Endothelial cell of umbilical vein (primary cell): ENCODE results near the gene RNASE7. TPM values are rescaled to one million over a fixed set of nuclear protein-coding genes. Genes with fewer than 3 reads are reported as not detected.

ENCODE experiments used
- BruUV-seq: library from RNA; stranded (reverse); fragments of 400-500 nt; replicated peaks from 2 replicates; lab custom pipeline; 2021; lab: Mats Ljungman, UMichigan
- CTCF ChIA-PET: fragments of 300-600, 350-600 bp; sonication (Branson Sonifier 250); formaldehyde crosslinking; loops from one replicate; lab custom pipeline; 2021; ENCODE audit warnings: antibody characterized with exemption, inconsistent platforms; lab: Charles Lee
- POLR2A ChIA-PET: fragments of 300-600, 350-600 bp; sonication (Branson Sonifier 250); formaldehyde crosslinking; loops from one replicate; lab custom pipeline; 2021; ENCODE audit warnings: antibody characterized with exemption, inconsistent platforms; lab: Charles Lee
- DNase-seq: peaks from one replicate; pipeline ENCODE4 v3.0.0-alpha.2; 2011; ENCODE audit warnings: low read depth, low spot score
- FAIRE-seq: peaks from 2 replicates; lab custom pipeline; 2011; peaks lifted over from hg19 to GRCh38; lab: Jason Lieb, UNC
- H2AFZ ChIP-seq: 2 replicates; pipeline ENCODE4 v1.6.0; 2012; ENCODE audit warnings: low read depth, low read length, control low read depth, inconsistent platforms
- H3K27ac ChIP-seq: 2 replicates; pipeline ENCODE4 v1.5.1; 2011; ENCODE audit warnings: low read depth, mild to moderate bottlenecking, control low read depth, low read length, moderate library complexity; ENCODE audit not compliant: insufficient read depth
- H3K27me3 ChIP-seq, 2 experiments: 2 replicates each; pipeline versions ENCODE4 v1.6.0 to v1.6.1; 2011; ENCODE audit warnings: low read length in 2 of 2, mixed read lengths in 1 of 2; ENCODE audit not compliant: control insufficient read depth in 2 of 2, insufficient read depth in 2 of 2
- H3K36me3 ChIP-seq, 2 experiments: 2 replicates in 1 of 2; 3 replicates in 1 of 2; pipeline ENCODE4 v1.5.1; 2011; ENCODE audit warnings: low read length in 2 of 2, mild to moderate bottlenecking in 1 of 2, moderate library complexity in 1 of 2; ENCODE audit not compliant: control insufficient read depth in 2 of 2, insufficient read depth in 2 of 2; ENCODE audit errors: extremely low read depth in 1 of 2
- H3K4me1 ChIP-seq: 3 replicates; pipeline ENCODE4 v1.5.1; 2011; ENCODE audit warnings: mild to moderate bottlenecking, low read length; ENCODE audit not compliant: control insufficient read depth, insufficient read depth; ENCODE audit errors: extremely low read depth
- H3K4me2 ChIP-seq: 2 replicates; pipeline ENCODE4 v1.6.1; 2011; ENCODE audit warnings: low read length, control low read depth, mixed read lengths; ENCODE audit not compliant: insufficient read depth
- H3K4me3 ChIP-seq, 3 experiments: fragments of 200-600 bp in 1 of 3; sonication (generic), shearing (Covaris generic) in 1 of 3; replicated peaks in 1 of 3; 2 replicates each; pipeline ENCODE4 v1.5.1; 2011 to 2016; ENCODE audit warnings: control low read depth in 3 of 3, low read length in 3 of 3, mild to moderate bottlenecking in 2 of 3, inconsistent platforms in 1 of 3, low read depth in 1 of 3, moderate library complexity in 1 of 3; ENCODE audit not compliant: insufficient read depth in 1 of 3
- H3K79me2 ChIP-seq: 2 replicates; pipeline ENCODE4 v1.6.0; 2012; ENCODE audit warnings: low read length, inconsistent platforms; ENCODE audit not compliant: control insufficient read depth, insufficient read depth
- H3K9ac ChIP-seq: replicated peaks from 2 replicates; pipeline ENCODE3; 2011; ENCODE audit warnings: low read length, control low read depth; ENCODE audit not compliant: insufficient read depth; ENCODE audit errors: extremely low read depth
- H3K9me1 ChIP-seq: replicated peaks from 3 replicates; pipeline ENCODE4 v1.6.0; 2011; ENCODE audit warnings: mild to moderate bottlenecking, low read length; ENCODE audit not compliant: control insufficient read depth, insufficient read depth; ENCODE audit errors: extremely low read depth
- H3K9me3 ChIP-seq: replicated peaks from 2 replicates; pipeline ENCODE4 v1.5.1; 2012; ENCODE audit warnings: low read length, inconsistent platforms; ENCODE audit not compliant: control insufficient read depth, insufficient read depth
- H4K20me1 ChIP-seq: replicated peaks from 2 replicates; pipeline ENCODE3; 2011; ENCODE audit warnings: mild to moderate bottlenecking, low read length; ENCODE audit not compliant: control insufficient read depth, insufficient read depth; ENCODE audit errors: extremely low read depth
- CTCF ChIP-seq, 2 donors: IDR thresholded peaks; 1 replicate in 1 of 2; 2 replicates in 1 of 2; pipeline ENCODE4 v1.5.1; 2011; ENCODE audit warnings: low read length in 2 of 2, mild to moderate bottlenecking in 2 of 2, moderate library complexity in 2 of 2, control low read depth in 1 of 2, inconsistent platforms in 1 of 2, low read depth in 1 of 2; ENCODE audit not compliant: insufficient read depth in 1 of 2; ENCODE audit errors: extremely low read depth in 1 of 2
- EZH2 ChIP-seq: IDR thresholded peaks from 2 replicates; pipeline ENCODE4 v1.6.1; 2012; ENCODE audit warnings: borderline replicate concordance, low read depth, mild to moderate bottlenecking, moderate library complexity, low read length, inconsistent platforms; ENCODE audit not compliant: severe bottlenecking
- FOS ChIP-seq: IDR thresholded peaks from 2 replicates; pipeline ENCODE4 v1.6.1; 2011; ENCODE audit warnings: mild to moderate bottlenecking, low read length, moderate library complexity, borderline replicate concordance; ENCODE audit not compliant: insufficient read depth
- GATA2 ChIP-seq: IDR thresholded peaks from 2 replicates; pipeline ENCODE4 v1.7.0; 2011; ENCODE audit warnings: low read depth, mild to moderate bottlenecking, moderate library complexity, mixed read lengths, low read length; ENCODE audit not compliant: insufficient read length, insufficient read depth
- JUN ChIP-seq: IDR thresholded peaks from 2 replicates; pipeline ENCODE4 v1.6.1; 2011; ENCODE audit warnings: borderline replicate concordance, low read depth; ENCODE audit not compliant: insufficient read length, insufficient read depth
- MAX ChIP-seq: IDR thresholded peaks from 2 replicates; pipeline ENCODE4 v1.6.1; 2011; ENCODE audit not compliant: insufficient read depth, insufficient read length
- MYC ChIP-seq: IDR thresholded peaks from one replicate; pipeline ENCODE4 v1.6.1; 2011; ENCODE audit warnings: mild to moderate bottlenecking, low read depth, low read length
- POLR2A ChIP-seq: IDR thresholded peaks from 2 replicates; pipeline ENCODE4 v1.6.1; 2012; ENCODE audit warnings: low read depth, mild to moderate bottlenecking, control low read depth, low read length
- POLR2AphosphoS5 ChIP-seq: IDR thresholded peaks from 2 replicates; pipeline ENCODE4 v1.6.1; 2012; ENCODE audit warnings: low read depth, mild to moderate bottlenecking, control low read depth, low read length, moderate library complexity; ENCODE audit not compliant: insufficient read depth
- dilution Hi-C: fragments of 300-500 bp; cut with MboI; formaldehyde crosslinking; loops from one replicate; pipeline ENCODE4 v1.15.0; 2019; ENCODE audit warnings: low sequenced_read_pairs; ENCODE audit not compliant: extremely low pct_ligation_motif_present
- intact Hi-C: fragments of 100-400 bp; cut with micrococcal nuclease; formaldehyde crosslinking; loops from one replicate; pipeline ENCODE4 v1.10.0; 2022
- polyA plus RNA-seq, 4 experiments: library from polyadenylated mRNA; depleted of rRNA in 3 of 4; stranded (reverse) in 3 of 4; unstranded in 1 of 4; fragments of >200 nt; gene quantifications; 2 replicates each; pipeline versions ENCODE4 v1.2.1 to v1.2.3, GENCODE V29; 2011 to 2012; ENCODE audit warnings: missing spikeins in 1 of 4
- total RNA-seq: library from RNA; stranded (reverse); gene quantifications from 2 replicates; pipeline ENCODE4 v1.2.3, GENCODE V29; 2021

Gene RNASE7
- total and polyA plus RNA-seq, 2 donors (not counting 3 experiments of a cell fraction or from before 2014, with no cell fraction given), result not detected

GRCh38 chr14:21019366-21019765 is 22.8 kb upstream of the RNASE7 start:
- no peak for TF ChIP-seq POLR2A
- TF ChIP-seq MAX, result no peak
- TF ChIP-seq GATA2, result no peak
- no peak for TF ChIP-seq EZH2
- TF ChIP-seq MYC, result no peak
- TF ChIP-seq POLR2AphosphoS5, result no peak
- TF ChIP-seq JUN, result no peak
- Histone ChIP-seq H3K4me3 (no peak overlapping the region), H3K4me2 (no peak overlapping the region), H3K27me3 (peaks cover 31 to 35% of the 10 kb centered on the region in 2 experiments), H3K9ac (no peak overlapping the region), H3K36me3 (no peaks in the 10 kb centered on the region), H3K79me2 (no peaks in the 10 kb centered on the region), H3K27ac (no peak overlapping the region), H4K20me1 (no peaks in the 10 kb centered on the region), H2AFZ (no peak overlapping the region), H3K9me3 (no peaks in the 10 kb centered on the region), H3K9me1 (no peaks in the 10 kb centered on the region), H3K4me1 (no peaks in the 10 kb centered on the region)
- DNase-seq (no peak), FAIRE-seq (no peak)
- dilution Hi-C loops (no loop called here), intact Hi-C loops (no loop called here)
- no TSS peak for BruUV-seq
- CTCF ChIA-PET, result interaction anchor here (0.7 to 1.7 kb wide), 4 partner anchors 9 to 85 kb away, joined by 3 to 4 read pairs (median 4); no protein-coding TSS in a partner anchor
- POLR2A ChIA-PET, result no interaction called here

- H3K4me2 ChIP-seq, result no peak overlapping the region
- no peak overlapping the region for H3K9ac ChIP-seq
- no peaks in the 10 kb centered on the region for H3K79me2 ChIP-seq
- no peaks in the 10 kb centered on the region for H3K9me1 ChIP-seq
- H3K4me1 ChIP-seq, result no peaks in the 10 kb centered on the region
- dilution Hi-C loops, result no loop called here
- ChIA-PET CTCF (interaction anchor here (1.0 to 1.5 kb wide), 6 partner anchors 9 to 84 kb away, joined by 3 to 5 read pairs (median 3); no protein-coding TSS in a partner anchor), POLR2A (no interaction called here)
- FAIRE-seq (no peak), DNase-seq (no peak)
- no peak overlapping the region for H3K27ac ChIP-seq
- H2AFZ ChIP-seq, result no peak overlapping the region
- peaks cover 37 to 49% of the 10 kb centered on the region in 2 experiments for H3K27me3 ChIP-seq
- BruUV-seq, result no TSS peak
- no peak overlapping the region for H3K4me3 ChIP-seq
- H3K36me3 ChIP-seq, result no peaks in the 10 kb centered on the region
- intact Hi-C loops, result no loop called here
- no peaks in the 10 kb centered on the region for H4K20me1 ChIP-seq
- no peaks in the 10 kb centered on the region for H3K9me3 ChIP-seq
- TF ChIP-seq GATA2, result no peak
- TF ChIP-seq POLR2AphosphoS5, result no peak
- no peak for TF ChIP-seq CTCF (IDR thresholded peaks at IDR 0.05; ENCODE audit: extremely low read depth in 1 of 2, insufficient read depth in 1 of 2, low read depth in 1 of 2, low read length in 2 of 2)
- no peak for TF ChIP-seq EZH2
- no peak for TF ChIP-seq JUN
- no peak for TF ChIP-seq POLR2A
- TF ChIP-seq FOS, result no peak
- TF ChIP-seq MAX, result no peak
- TF ChIP-seq MYC, result no peak
Measured at GRCh38 chr14:21020977-21021545, 21.1 kb upstream of the RNASE7 start.
